Heart right ventricle (tissue), 16 donors: Measurements from ENCODE around the gene ATXN7L1. TPM values are rescaled to one million over a fixed set of nuclear protein-coding genes. Genes with fewer than 3 reads are reported as not detected.

ENCODE experiments used
- ATAC-seq, 8 donors: fragments of 200-7000 bp; cut with Tn5 transposase; one replicate each; pipeline ENCODE4 v1.9.1; 2020; ENCODE audit warnings: mild to moderate bottlenecking in 8 of 8, moderate library complexity in 8 of 8, moderate number of reproducible peaks in 1 of 8
- DNase-seq, 2 donors: peaks; one replicate each; pipeline ENCODE4 v3.0.0-alpha.2; 2020
- H3K27ac ChIP-seq, 10 donors: fragments of 200-600 bp; sonication (generic) in 2 of 10; one replicate each; pipeline versions ENCODE4 v1.5.0 to v1.8.0; 2020 to 2022; ENCODE audit warnings: mild to moderate bottlenecking in 3 of 10
- H3K27me3 ChIP-seq, 7 donors: fragments of 200-600 bp; one replicate each; pipeline ENCODE4 v1.8.0; 2021 to 2022; ENCODE audit warnings: mild to moderate bottlenecking in 2 of 7
- H3K36me3 ChIP-seq, 9 donors: fragments of 200-600 bp; sonication (generic) in 1 of 9; one replicate each; pipeline versions ENCODE4 v1.5.0 to v1.8.0; 2020 to 2022; ENCODE audit warnings: mild to moderate bottlenecking in 2 of 9
- H3K4me1 ChIP-seq, 9 donors: fragments of 200-600 bp; sonication (generic) in 1 of 9; one replicate each; pipeline versions ENCODE4 v1.5.0 to v1.8.0; 2020 to 2022; ENCODE audit warnings: mild to moderate bottlenecking in 4 of 9
- H3K4me3 ChIP-seq, 10 donors: fragments of 200-600 bp; sonication (generic) in 2 of 10; one replicate each; pipeline versions ENCODE4 v1.5.0 to v1.8.0; 2020 to 2022; ENCODE audit warnings: mild to moderate bottlenecking in 7 of 10, moderate library complexity in 2 of 10
- H3K9me3 ChIP-seq, 11 donors: fragments of 200-600 bp in 10 of 11; sonication (generic) in 2 of 11; one replicate each; pipeline versions ENCODE4 v1.5.0 to v1.8.0; 2013 to 2022; ENCODE audit warnings: mild to moderate bottlenecking in 2 of 11, control low read depth in 1 of 11, moderate library complexity in 1 of 11
- WGBS, 2 donors: extraction: QIAGEN DNeasy Blood & Tissue Kit; methylation state at CpG; one replicate each; pipeline ENCODE4 v1.1.7; 2013; ENCODE audit warnings: inconsistent platforms in 1 of 2; 5-methylcytosine and 5-hydroxymethylcytosine counted together
- intact Hi-C, 10 donors: fragments of 100-400 bp; cut with DNase I; formaldehyde crosslinking; loops; one replicate each; pipeline versions ENCODE4 v1.11.1 to v1.14.2; 2022
- polyA plus RNA-seq, 2 donors: library from polyadenylated mRNA; stranded (reverse); fragments of 200-250 nt; gene quantifications; one replicate each; pipeline ENCODE4 v1.2.3, GENCODE V29; 2013
- total RNA-seq, 10 donors: library from RNA; stranded (reverse); fragmentation: NEBNext Ultra II Directional in 3 of 10; extraction: Animal tissue kit (Norgen Biotek cat#: 25700) in 3 of 10; gene quantifications; one replicate each; pipeline versions ENCODE4 v1.2.1 to v1.2.4, GENCODE V29; 2021 to 2023
- TF ChIP-seq, protein P1 (sequence below), 9 donors: fragments of 200-600 bp; sonication (generic) in 2 of 9; IDR thresholded peaks; one replicate each; pipeline versions ENCODE4 v1.5.0 to v1.8.0; 2021 to 2022; ENCODE audit warnings: antibody characterized with exemption in 9 of 9, mild to moderate bottlenecking in 5 of 9, moderate library complexity in 1 of 9
- donor health status: Arrhythmogenic right ventricular cardiomyopathy.
- donor health status: ischemic (EF 13 %, LVEDD 7.1; RV severe dilation, severe dysfunction).
- donor health status: healthy with polysubstance abuse.
- donor health status: DM: no; HTN: yes; CAD: no.
- donor health status: DM: no; HTN: no; CAD: no.
- donor health status: ischemic (EF 25% LVEDD 6.9; RV normal size, moderate dysfunction).
- donor health status: ischemic (EF 25% LVEDD 5.7; RV mildly dilated, moderate dysfunction).
- donor health status: healthy.
- donor health status: DM: yes; HTN: yes; CAD: no.
- donor health status: Ischemic cardiomyopathy.
- donor health status: ischemic (EF 35%, LVEDD 5.7; RV mildly dilated, moderate dysfunction).
- donor health status: nonischemic (EF 11% LVEDD 7.7; RV severe dilation, severe dysfunction).
- donor health status: DM: yes; HTN: yes; CAD: no.
- donor health status: PGD.
- donor health status: ischemic (EF 29% LVEDD 5.4; RV normal size, mild dysfunction).
- donor health status: nonischemic (EF 23%, LVEDD 6.1; RV moderate dilation, normal function).

Gene ATXN7L1
- total and polyA plus RNA-seq, 12 donors, result 1.7 to 7.2 (median 5.4) TPM

DNA sequence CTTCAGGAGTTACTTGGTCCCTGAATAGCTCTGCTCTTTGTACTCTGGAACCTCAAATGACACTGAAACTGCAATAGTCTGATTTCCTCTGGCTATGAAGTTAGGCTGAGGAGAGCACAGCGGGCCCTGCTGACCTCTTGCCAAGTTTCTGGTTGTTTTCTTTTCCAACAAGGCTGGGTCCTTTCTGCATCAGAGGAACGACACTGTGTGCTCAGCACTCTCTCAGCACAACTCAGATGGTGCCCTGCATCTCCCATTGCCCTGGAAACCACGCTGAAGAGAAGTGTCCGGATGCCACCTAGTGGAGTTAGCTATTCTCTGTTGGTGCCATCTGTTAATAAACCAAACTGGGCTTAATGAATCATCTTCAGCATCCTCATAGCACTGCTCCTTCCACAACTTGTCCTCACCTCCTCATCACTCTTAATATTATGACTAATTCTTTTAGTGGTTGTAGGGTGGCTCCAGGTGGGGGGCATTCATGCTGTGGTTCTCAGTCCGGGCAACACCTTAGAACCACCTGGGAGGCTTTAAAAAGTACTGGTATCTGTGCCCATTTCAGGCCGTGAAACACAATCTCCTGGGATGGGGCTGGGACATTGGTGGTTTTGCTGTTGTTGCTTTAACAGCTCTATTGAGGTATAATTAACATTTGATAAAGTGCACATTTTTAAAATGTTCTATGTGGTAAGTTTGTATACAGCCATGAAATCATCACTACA is 286.9 kb downstream of the ATXN7L1 start:
- intact Hi-C loops, result no loop called here
- TF ChIP-seq, protein P1, sequence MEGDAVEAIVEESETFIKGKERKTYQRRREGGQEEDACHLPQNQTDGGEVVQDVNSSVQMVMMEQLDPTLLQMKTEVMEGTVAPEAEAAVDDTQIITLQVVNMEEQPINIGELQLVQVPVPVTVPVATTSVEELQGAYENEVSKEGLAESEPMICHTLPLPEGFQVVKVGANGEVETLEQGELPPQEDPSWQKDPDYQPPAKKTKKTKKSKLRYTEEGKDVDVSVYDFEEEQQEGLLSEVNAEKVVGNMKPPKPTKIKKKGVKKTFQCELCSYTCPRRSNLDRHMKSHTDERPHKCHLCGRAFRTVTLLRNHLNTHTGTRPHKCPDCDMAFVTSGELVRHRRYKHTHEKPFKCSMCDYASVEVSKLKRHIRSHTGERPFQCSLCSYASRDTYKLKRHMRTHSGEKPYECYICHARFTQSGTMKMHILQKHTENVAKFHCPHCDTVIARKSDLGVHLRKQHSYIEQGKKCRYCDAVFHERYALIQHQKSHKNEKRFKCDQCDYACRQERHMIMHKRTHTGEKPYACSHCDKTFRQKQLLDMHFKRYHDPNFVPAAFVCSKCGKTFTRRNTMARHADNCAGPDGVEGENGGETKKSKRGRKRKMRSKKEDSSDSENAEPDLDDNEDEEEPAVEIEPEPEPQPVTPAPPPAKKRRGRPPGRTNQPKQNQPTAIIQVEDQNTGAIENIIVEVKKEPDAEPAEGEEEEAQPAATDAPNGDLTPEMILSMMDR (IDR thresholded peaks at IDR 0.05), result peak in 8 of 9 donors; percentile 20 to 58 (median 52)
- Histone ChIP-seq H3K27ac (no peak overlapping the region), H3K36me3 (no peaks in the 10 kb centered on the region), H3K4me1 (peaks cover 0 to 16% (median 5%) of the 10 kb centered on the region in 9 donors), H3K9me3 (peaks cover 0 to 3% (median 0%) of the 10 kb centered on the region in 11 donors), H3K4me3 (no peak overlapping the region), H3K27me3 (no peaks in the 10 kb centered on the region)
- peak; percentile 63 to 88 (median 66) for ATAC-seq
- 37 to 38% methylated on average over 6 of the region's 6 CpGs for WGBS, 2 donors
- DNase-seq, result peak in 1 of 2 donors; percentile 38

DNA sequence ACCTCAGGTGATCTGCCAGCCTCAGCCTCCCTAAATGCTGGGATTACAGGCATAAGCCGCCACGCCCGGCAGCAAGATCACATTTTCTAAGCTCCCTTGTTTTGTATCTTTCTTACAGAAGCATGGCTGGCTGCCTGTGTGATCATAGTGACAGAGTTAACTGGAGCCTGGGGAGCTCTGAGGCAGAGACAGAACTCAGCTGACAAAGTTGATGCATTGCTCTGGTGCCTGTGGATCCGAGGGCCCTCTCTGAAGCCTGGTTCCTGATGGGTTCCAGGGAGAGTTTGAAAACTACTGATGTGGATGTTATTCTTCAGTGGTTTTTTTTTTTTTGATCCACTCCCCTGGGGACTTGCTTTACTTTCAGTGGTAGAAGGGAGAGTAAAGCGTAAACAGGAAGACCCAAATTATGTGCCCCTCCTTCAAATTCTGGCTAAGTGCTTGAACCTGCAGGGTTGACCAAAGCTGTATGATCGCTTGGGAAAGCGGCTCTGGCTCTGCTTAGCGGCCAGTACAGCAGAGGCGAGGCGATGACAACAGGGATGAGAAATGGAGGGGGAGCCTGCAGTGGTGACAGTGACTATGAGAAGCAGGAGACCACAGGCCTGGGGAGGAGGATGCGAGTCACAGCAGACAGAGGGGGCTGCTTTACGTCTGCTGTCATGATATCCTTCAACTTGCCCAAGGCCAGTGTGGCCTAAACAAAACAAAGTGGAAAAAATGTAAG is 288.3 kb downstream of the ATXN7L1 start:
- intact Hi-C loops, result no loop called here
- TF ChIP-seq, protein P1 (IDR thresholded peaks at IDR 0.05), result no peak
- 66 to 67% methylated on average over 12 of the region's 12 CpGs for WGBS, 2 donors

DNA sequence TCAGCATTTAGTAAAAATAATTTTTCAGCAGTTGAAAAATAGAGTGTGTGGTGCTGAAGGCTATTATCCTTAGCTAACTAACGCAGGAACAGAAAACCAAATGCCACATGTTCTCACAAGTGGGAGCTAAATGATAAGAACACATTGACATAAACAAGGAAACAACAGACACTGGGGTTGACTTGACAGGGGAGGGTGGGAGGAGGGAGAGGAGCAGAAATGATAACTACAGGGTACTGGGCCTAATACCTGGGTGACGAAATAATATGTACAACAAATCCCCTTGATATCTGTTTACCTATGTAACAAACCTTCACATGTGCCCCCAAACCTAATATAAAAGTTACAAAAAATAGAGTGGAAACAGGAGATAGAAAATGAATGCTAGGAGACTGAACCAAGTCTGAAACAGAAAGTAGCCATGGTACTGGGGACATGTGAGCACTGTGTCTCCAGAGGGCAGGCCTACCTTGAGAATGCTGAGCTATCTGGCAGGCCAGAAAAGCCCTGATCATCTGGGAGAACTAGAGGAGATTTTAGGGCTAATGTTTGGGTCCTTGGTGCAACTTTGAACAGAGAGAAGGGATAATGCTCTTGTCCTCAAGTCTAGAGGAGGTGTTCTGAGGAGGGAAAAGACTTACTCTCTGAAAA is 290.4 kb downstream of the ATXN7L1 start:
- DNase-seq, result no peak
- no peaks in the 10 kb centered on the region for H3K36me3 ChIP-seq
- H3K9me3 ChIP-seq, result peaks cover 0 to 17% (median 0%) of the 10 kb centered on the region in 11 donors
- H3K27ac ChIP-seq, result no peak overlapping the region
- TF ChIP-seq, protein P1 (IDR thresholded peaks at IDR 0.05), result no peak
- WGBS, 2 donors, result 77 to 80% methylated on average over 2 of the region's 2 CpGs
- peaks cover 0 to 7% (median 4%) of the 10 kb centered on the region in 7 donors for H3K27me3 ChIP-seq
- intact Hi-C loops, result no loop called here
- H3K4me1 ChIP-seq, result peaks cover 0 to 22% (median 5%) of the 10 kb centered on the region in 9 donors
- ATAC-seq, result peak in 3 of 8 donors; percentile 25 to 44 (median 31)
- no peak overlapping the region for H3K4me3 ChIP-seq

More for the DNA sequence above, 288.3 kb downstream of the ATXN7L1 start:
- Histone ChIP-seq H3K27ac (no peak overlapping the region), H3K4me1 (peaks cover 0 to 16% (median 5%) of the 10 kb centered on the region in 9 donors), H3K36me3 (no peaks in the 10 kb centered on the region), H3K9me3 (peaks cover 0 to 17% (median 0%) of the 10 kb centered on the region in 11 donors), H3K27me3 (no peaks in the 10 kb centered on the region), H3K4me3 (no peak overlapping the region)
- no peak for DNase-seq
- ATAC-seq, result peak in 2 of 8 donors; percentile 24 to 38

DNA sequence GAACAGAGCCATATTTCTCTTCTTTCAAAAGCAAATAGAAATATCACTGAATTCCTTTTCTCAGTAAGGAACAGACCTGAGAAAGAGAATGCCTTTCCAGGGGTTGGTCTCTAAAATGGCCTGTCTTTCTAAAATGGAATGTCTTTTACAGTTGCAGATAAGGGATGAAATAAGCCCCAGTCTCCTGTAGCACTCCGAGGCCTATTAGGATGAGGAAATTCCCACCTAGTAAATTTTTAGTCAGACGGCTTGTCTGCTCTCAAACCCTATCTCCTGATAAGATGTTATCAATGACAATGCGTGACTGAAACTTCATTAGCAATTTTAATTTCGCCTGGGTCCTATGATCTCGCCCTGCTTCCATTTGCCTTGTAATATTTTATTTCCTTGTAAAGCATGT is 292.2 kb downstream of the ATXN7L1 start:
- intact Hi-C loops, result no loop called here
- peaks cover 0 to 8% (median 4%) of the 10 kb centered on the region in 7 donors for H3K27me3 ChIP-seq
- peaks cover 0 to 17% (median 0%) of the 10 kb centered on the region in 11 donors for H3K9me3 ChIP-seq
- WGBS, 2 donors, result 84 to 90% methylated on average over 5 of the region's 5 CpGs
- H3K4me1 ChIP-seq, result peaks cover 0 to 18% (median 5%) of the 10 kb centered on the region in 9 donors
- H3K4me3 ChIP-seq, result no peak overlapping the region
- TF ChIP-seq, protein P1 (IDR thresholded peaks at IDR 0.05), result no peak
- H3K27ac ChIP-seq, result no peak overlapping the region
- DNase-seq (no peak), ATAC-seq (no peak)
- H3K36me3 ChIP-seq, result no peaks in the 10 kb centered on the region
